SK-N-MC (cell line): ENCODE results near the gene TTLL5.

Experiments used
- DNase-seq: peaks from one replicate; pipeline ENCODE4 v3.0.0-alpha.2; 2011; ENCODE audit warnings: low read depth, low spot score
- H3K27ac ChIP-seq: fragments of 200-600 bp; sonication (generic); 2 replicates; pipeline ENCODE4 v1.5.1; 2016; ENCODE audit warnings: mixed run types
- H3K36me3 ChIP-seq: fragments of 200-600 bp; sonication (generic); 2 replicates; pipeline ENCODE4 v1.6.1; 2017; ENCODE audit warnings: antibody characterized with exemption, low read length, mixed read lengths; ENCODE audit not compliant: insufficient read depth
- H3K4me3 ChIP-seq: fragments of 200-600 bp; sonication (generic); 2 replicates; pipeline ENCODE4 v1.5.1; 2016
- H3K9ac ChIP-seq: fragments of 200-600 bp; sonication (generic); 2 replicates; pipeline ENCODE4 v1.8.0; 2017; ENCODE audit warnings: mixed run types, mixed read lengths; ENCODE audit not compliant: insufficient read length
- H3K9me3 ChIP-seq: fragments of 200-600 bp; sonication (generic); 2 replicates; pipeline ENCODE4 v1.6.1; 2017; ENCODE audit warnings: low read depth, mild to moderate bottlenecking, antibody characterized with exemption, low read length, moderate library complexity, mixed read lengths
- EZH2 ChIP-seq: fragments of 200-600 bp; sonication (generic); IDR thresholded peaks from one replicate; pipeline ENCODE4 v1.6.1; 2017; ENCODE audit warnings: antibody characterized with exemption
- FOXP2 ChIP-seq: optimal IDR thresholded peaks from 2 replicates; pipeline ENCODE3; 2011; ENCODE audit warnings: mild to moderate bottlenecking, moderate library complexity; ENCODE audit not compliant: insufficient read depth; ENCODE audit errors: extremely low read length, control extremely low read depth
- POLR2AphosphoS5 ChIP-seq: IDR thresholded peaks from 2 replicates; pipeline ENCODE4 v1.6.1; 2012; ENCODE audit warnings: mild to moderate bottlenecking, low read depth, low read length, borderline replicate concordance

TTLL5 gene

GRCh38 chr14:75811872-75812499 lies 150.9 kb downstream of the TTLL5 start:
- DNase-seq = no peak
- Histone ChIP-seq H3K4me3 (no peak overlapping the region), H3K27ac (no peak overlapping the region), H3K9me3 (no peaks in the 10 kb centered on the region), H3K9ac (no peak overlapping the region), H3K36me3 (no peaks in the 10 kb centered on the region)
- no peak for TF ChIP-seq POLR2AphosphoS5
- no peak for TF ChIP-seq EZH2
- no peak for TF ChIP-seq FOXP2

GRCh38 chr14:75812622-75813021 lies 151.6 kb downstream of the TTLL5 start:
- Histone ChIP-seq H3K4me3 (no peak overlapping the region), H3K9me3 (no peaks in the 10 kb centered on the region), H3K9ac (no peak overlapping the region), H3K36me3 (no peaks in the 10 kb centered on the region), H3K27ac (no peak overlapping the region)
- TF ChIP-seq EZH2 = no peak
- TF ChIP-seq FOXP2 = no peak
- TF ChIP-seq POLR2AphosphoS5 = no peak
- no peak for DNase-seq

- no peak overlapping the region for H3K4me3 ChIP-seq
- no peak for DNase-seq
- H3K36me3 ChIP-seq = peaks cover 12% of the 10 kb centered on the region
- H3K9ac ChIP-seq = no peak overlapping the region
- H3K27ac ChIP-seq = no peak overlapping the region
- H3K9me3 ChIP-seq = no peaks in the 10 kb centered on the region
- TF ChIP-seq POLR2AphosphoS5 = no peak
- no peak for TF ChIP-seq EZH2
- TF ChIP-seq FOXP2 = no peak
Measured at GRCh38 chr14:75820761-75821160, 159.7 kb downstream of the TTLL5 start.

GRCh38 chr14:75821831-75822521 lies 160.9 kb downstream of the TTLL5 start:
- TF ChIP-seq FOXP2 (no peak), EZH2 (no peak), POLR2AphosphoS5 (no peak)
- no peak overlapping the region for H3K27ac ChIP-seq
- no peak overlapping the region for H3K9ac ChIP-seq
- H3K4me3 ChIP-seq = no peak overlapping the region
- peaks cover 12% of the 10 kb centered on the region for H3K36me3 ChIP-seq
- no peaks in the 10 kb centered on the region for H3K9me3 ChIP-seq
- no peak for DNase-seq

GRCh38 chr14:75822522-75823141 lies 161.6 kb downstream of the TTLL5 start:
- DNase-seq = no peak
- H3K9me3 ChIP-seq = no peaks in the 10 kb centered on the region
- H3K9ac ChIP-seq = no peak overlapping the region
- H3K4me3 ChIP-seq = no peak overlapping the region
- TF ChIP-seq EZH2 (no peak), FOXP2 (no peak), POLR2AphosphoS5 (no peak)
- peaks cover 12% of the 10 kb centered on the region for H3K36me3 ChIP-seq
- no peak overlapping the region for H3K27ac ChIP-seq

- TF ChIP-seq FOXP2 = no peak
- no peak for TF ChIP-seq EZH2
- no peak overlapping the region for H3K4me3 ChIP-seq
- no peak for DNase-seq
- H3K27ac ChIP-seq = no peak overlapping the region
- H3K9me3 ChIP-seq = no peaks in the 10 kb centered on the region
- H3K9ac ChIP-seq = no peak overlapping the region
- H3K36me3 ChIP-seq = peaks cover 12% of the 10 kb centered on the region
Measured at GRCh38 chr14:75823334-75823733, 162.3 kb downstream of the TTLL5 start.

GRCh38 chr14:75824318-75824717 lies 163.3 kb downstream of the TTLL5 start:
- Histone ChIP-seq H3K27ac (no peak overlapping the region), H3K36me3 (peaks cover 12% of the 10 kb centered on the region), H3K9me3 (no peaks in the 10 kb centered on the region), H3K9ac (no peak overlapping the region), H3K4me3 (no peak overlapping the region)
- TF ChIP-seq FOXP2 (no peak), EZH2 (no peak), POLR2AphosphoS5 (no peak)
- no peak for DNase-seq

- Histone ChIP-seq H3K9me3 (no peaks in the 10 kb centered on the region), H3K36me3 (peaks cover 5% of the 10 kb centered on the region), H3K4me3 (no peak overlapping the region), H3K27ac (no peak overlapping the region), H3K9ac (no peak overlapping the region)
- no peak for DNase-seq
- TF ChIP-seq FOXP2 (no peak), POLR2AphosphoS5 (no peak)
Measured at GRCh38 chr14:75825147-75825592, 164.1 kb downstream of the TTLL5 start.

GRCh38 chr14:75826599-75826998 lies 165.6 kb downstream of the TTLL5 start:
- DNase-seq = no peak
- no peaks in the 10 kb centered on the region for H3K9me3 ChIP-seq
- no peak overlapping the region for H3K27ac ChIP-seq
- no peak overlapping the region for H3K4me3 ChIP-seq
- peaks cover 5% of the 10 kb centered on the region; the same call in 1 of the 2 replicates for H3K36me3 ChIP-seq
- no peak overlapping the region for H3K9ac ChIP-seq
- TF ChIP-seq EZH2 = no peak
- TF ChIP-seq FOXP2 = no peak
- no peak for TF ChIP-seq POLR2AphosphoS5
